Type B pancreatic cell (in vitro differentiated cells): ENCODE data around the gene EXOC3L1. TPM values are rescaled to one million over a fixed set of nuclear protein-coding genes. Genes with fewer than 3 reads are reported as not detected.

Experiments used
- DNase-seq: peaks from one replicate; pipeline ENCODE4 v3.0.0; 2021; ENCODE audit warnings: mixed read lengths; ENCODE audit not compliant: unreplicated experiment; ENCODE audit errors: extremely low spot score
- H3K27ac Mint-ChIP-seq: 2 replicates; pipeline ENCODE4 v1.8.0; 2021; ENCODE audit warnings: mild to moderate bottlenecking, mixed read lengths
- H3K27me3 Mint-ChIP-seq: 2 replicates; pipeline ENCODE4 v1.8.0; 2021; ENCODE audit warnings: mixed read lengths
- H3K36me3 Mint-ChIP-seq: 2 replicates; pipeline ENCODE4 v1.8.0; 2021; ENCODE audit warnings: mixed read lengths
- H3K4me1 Mint-ChIP-seq: one replicate; pipeline ENCODE4 v1.8.0; 2021; ENCODE audit warnings: mixed read lengths; ENCODE audit not compliant: unreplicated experiment
- H3K4me3 Mint-ChIP-seq: 2 replicates; pipeline ENCODE4 v1.8.0; 2021; ENCODE audit warnings: mild to moderate bottlenecking, mixed read lengths
- H3K9me3 Mint-ChIP-seq: 2 replicates; pipeline ENCODE4 v1.8.0; 2021; ENCODE audit warnings: mixed read lengths
- CTCF ChIP-seq: fragments of 200-600 bp; sonication (generic); conservative IDR thresholded peaks from 2 replicates; pipeline ENCODE4 v1.5.0; 2021; ENCODE audit warnings: antibody characterized with exemption, mild to moderate bottlenecking
- total RNA-seq: library from RNA; stranded (reverse); gene quantifications from 2 replicates; pipeline ENCODE4 v1.2.1, GENCODE V29; 2021; ENCODE audit warnings: low replicate concordance

The EXOC3L1 gene
- total RNA-seq, 1 donor from 2014 or later, result 0.41 TPM

DNA sequence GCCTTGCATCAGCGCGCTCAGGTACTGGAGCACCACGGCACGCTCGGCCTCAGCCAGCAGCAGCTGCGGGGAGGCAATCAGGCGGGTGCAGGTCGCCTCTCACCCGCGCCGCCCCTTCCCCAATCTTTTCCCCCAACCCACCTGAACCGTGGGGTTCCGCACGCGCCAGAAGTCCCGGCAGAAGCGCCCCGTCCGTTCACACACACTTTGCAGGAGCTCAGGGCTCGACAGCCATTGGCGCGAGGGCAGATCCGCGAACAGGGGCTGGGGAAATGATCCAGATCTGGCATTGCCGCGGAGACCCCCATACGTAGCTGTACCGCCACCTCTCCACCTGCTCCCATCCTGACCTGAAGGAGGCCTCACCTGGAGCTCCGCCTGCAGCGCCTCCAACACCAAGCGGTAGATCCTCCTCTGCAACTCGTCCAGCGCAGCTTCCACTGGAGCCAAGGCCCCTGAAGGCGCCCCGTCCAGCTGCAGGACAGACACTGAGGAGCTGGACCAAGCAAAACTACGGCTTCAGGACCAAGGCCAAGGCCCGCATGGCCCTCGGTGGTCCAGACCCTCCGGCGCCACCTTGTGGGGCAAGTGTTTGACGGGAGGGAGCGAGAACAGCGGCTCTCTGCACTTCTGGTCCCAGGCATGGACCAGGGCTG, 4.8 kb downstream of the EXOC3L1 start:
- H3K4me3 Mint-ChIP-seq, result peak overlapping the region; percentile 93
- peak; percentile 89 for TF ChIP-seq CTCF
- peak overlapping the region; percentile 92 for H3K27ac Mint-ChIP-seq
- peaks cover 12% of the 10 kb centered on the region for H3K27me3 Mint-ChIP-seq
- no peaks in the 10 kb centered on the region for H3K36me3 Mint-ChIP-seq
- peak; percentile 94 for DNase-seq
- H3K4me1 Mint-ChIP-seq, result peaks cover 7% of the 10 kb centered on the region
- no peaks in the 10 kb centered on the region for H3K9me3 Mint-ChIP-seq

GRCh38 chr16:67184453-67184994, 5.4 kb downstream of the EXOC3L1 start:
- peaks cover 7% of the 10 kb centered on the region for H3K4me1 Mint-ChIP-seq
- no peaks in the 10 kb centered on the region for H3K9me3 Mint-ChIP-seq
- no peak for DNase-seq
- peak overlapping the region; percentile 93 for H3K4me3 Mint-ChIP-seq
- H3K27me3 Mint-ChIP-seq, result peaks cover 12% of the 10 kb centered on the region
- H3K36me3 Mint-ChIP-seq, result no peaks in the 10 kb centered on the region
- peak overlapping the region; percentile 92 for H3K27ac Mint-ChIP-seq
- no peak for TF ChIP-seq CTCF

GRCh38 chr16:67183627-67184452, 6.1 kb downstream of the EXOC3L1 start, which contains the start of gene MATCAP1:
MATCAP1 (minus strand) TSS chr16:67183963; CDS start chr16:67180610, 3,353 bp downstream.
- H3K27me3 Mint-ChIP-seq, result peaks cover 14% of the 10 kb centered on the region
- peaks cover 7% of the 10 kb centered on the region for H3K4me1 Mint-ChIP-seq
- peak; percentile 95 for DNase-seq
- H3K4me3 Mint-ChIP-seq, result peak within 1 kb of the TSS; percentile 93
- H3K9me3 Mint-ChIP-seq, result no peaks in the 10 kb centered on the region
- no peak for TF ChIP-seq CTCF
- H3K36me3 Mint-ChIP-seq, result no peaks in the 10 kb centered on the region
- H3K27ac Mint-ChIP-seq, result peak within 1 kb of the TSS; percentile 92

GRCh38 chr16:67183284-67183626, 6.7 kb downstream of the EXOC3L1 start:
- Mint-ChIP-seq H3K9me3 (no peaks in the 10 kb centered on the region), H3K27ac (no peak overlapping the region), H3K4me1 (peaks cover 7% of the 10 kb centered on the region), H3K36me3 (no peaks in the 10 kb centered on the region), H3K27me3 (peaks cover 18% of the 10 kb centered on the region), H3K4me3 (no peak overlapping the region)
- TF ChIP-seq CTCF, result no peak
- no peak for DNase-seq

- H3K27me3 Mint-ChIP-seq, result peaks cover 23% of the 10 kb centered on the region
- no peak overlapping the region for H3K4me3 Mint-ChIP-seq
These were observed 7.6 kb downstream of the EXOC3L1 start for GRCh38 chr16:67182288-67182687.

More at GRCh38 chr16:67182288-67182687, 7.6 kb downstream of the EXOC3L1 start:
- DNase-seq, result no peak
- no peak overlapping the region for H3K27ac Mint-ChIP-seq
- peaks cover 12% of the 10 kb centered on the region for H3K4me1 Mint-ChIP-seq
- H3K36me3 Mint-ChIP-seq, result peaks cover 4% of the 10 kb centered on the region
- TF ChIP-seq CTCF, result no peak
- H3K9me3 Mint-ChIP-seq, result no peaks in the 10 kb centered on the region
